ENCODE results near the gene CDC45. TPM values are rescaled to one million over a fixed set of nuclear protein-coding genes. Genes with fewer than 3 reads are reported as not detected.

The CDC45 gene
- total and polyA plus RNA-seq, 4 experiments from 2014 or later, result 0.53 to 0.64 (median 0.57) TPM; not detected in 1

- intact Hi-C loops (cut with micrococcal nuclease), result loop anchor here (1.0 kb wide), 1 partner anchor 135 kb away; no protein-coding TSS in a partner anchor
- Mint-ChIP-seq H3K27me3 (no peaks in the 10 kb centered on the region), H3K36me3 (no peaks in the 10 kb centered on the region), H3K4me1 (peaks cover 4 to 7% (median 6%) of the 10 kb centered on the region in 4 donors), H3K4me3 (no peak overlapping the region), H3K9me3 (no peaks in the 10 kb centered on the region), H3K27ac (peak overlapping the region in 3 of 7 donors; percentile 16 to 72 (median 55))
- no peak overlapping the region for H3K4me3 ChIP-seq (ENCODE audit: low read length in 2 of 2)
- H3K27ac ChIP-seq (ENCODE audit: low read depth, low read length), result no peak overlapping the region
- ChIA-PET CTCF (ENCODE audit: partially characterized antibody) (interaction anchor here (1.0 to 4.1 kb wide), 2 partner anchors 134 to 137 kb away, joined by 3 to 23 read pairs; no protein-coding TSS in a partner anchor), POLR2A (ENCODE audit: partially characterized antibody) (no interaction called here)
- H3K27me3 ChIP-seq (ENCODE audit: insufficient read depth, low read length), result no peaks in the 10 kb centered on the region
- no peaks in the 10 kb centered on the region for H3K9me3 ChIP-seq (ENCODE audit: control insufficient read depth in 1 of 2, low read length in 2 of 2)
- no peaks in the 10 kb centered on the region for H3K4me1 ChIP-seq (ENCODE audit: insufficient read depth, low read length)
- DNase-seq, result peak in 4 of 5 donors; percentile 16 to 36 (median 25)
- H3K36me3 ChIP-seq (ENCODE audit: insufficient read depth, low read length), result no peaks in the 10 kb centered on the region
Observed at GRCh38 chr22:19495562-19496323, 16.0 kb downstream of the CDC45 start.

- Mint-ChIP-seq H3K27ac (peak overlapping the region in 1 of 7 donors; percentile 72), H3K4me3 (no peak overlapping the region), H3K27me3 (no peaks in the 10 kb centered on the region), H3K36me3 (no peaks in the 10 kb centered on the region), H3K4me1 (peaks cover 4 to 7% (median 6%) of the 10 kb centered on the region in 4 donors), H3K9me3 (no peaks in the 10 kb centered on the region)
- Histone ChIP-seq H3K9me3 (ENCODE audit: control insufficient read depth in 1 of 2, low read length in 2 of 2) (no peaks in the 10 kb centered on the region), H3K4me1 (ENCODE audit: insufficient read depth, low read length) (no peaks in the 10 kb centered on the region), H3K4me3 (ENCODE audit: low read length in 2 of 2) (no peak overlapping the region), H3K36me3 (ENCODE audit: insufficient read depth, low read length) (no peaks in the 10 kb centered on the region), H3K27me3 (ENCODE audit: insufficient read depth, low read length) (no peaks in the 10 kb centered on the region), H3K27ac (ENCODE audit: low read depth, low read length) (no peak overlapping the region)
- intact Hi-C loops (cut with micrococcal nuclease), result loop anchor here (1.0 kb wide), 1 partner anchor 134 kb away; no protein-coding TSS in a partner anchor
- POLR2A ChIA-PET (ENCODE audit: partially characterized antibody), result no interaction called here
- CTCF ChIA-PET (ENCODE audit: partially characterized antibody), result interaction anchor here (1.0 to 4.1 kb wide), 2 partner anchors 134 to 136 kb away, joined by 3 to 23 read pairs; no protein-coding TSS in a partner anchor
- DNase-seq, result no peak
Observed at GRCh38 chr22:19496324-19496630, 16.6 kb downstream of the CDC45 start.

- Histone ChIP-seq H3K27ac (ENCODE audit: low read depth, low read length) (no peak overlapping the region), H3K4me3 (ENCODE audit: low read length in 2 of 2) (no peak overlapping the region), H3K36me3 (ENCODE audit: insufficient read depth, low read length) (no peaks in the 10 kb centered on the region), H3K27me3 (ENCODE audit: insufficient read depth, low read length) (no peaks in the 10 kb centered on the region), H3K9me3 (ENCODE audit: control insufficient read depth in 1 of 2, low read length in 2 of 2) (no peaks in the 10 kb centered on the region), H3K4me1 (ENCODE audit: insufficient read depth, low read length) (no peaks in the 10 kb centered on the region)
- Mint-ChIP-seq H3K4me1 (peaks cover 4 to 7% (median 6%) of the 10 kb centered on the region in 4 donors), H3K9me3 (no peaks in the 10 kb centered on the region), H3K4me3 (no peak overlapping the region), H3K27me3 (no peaks in the 10 kb centered on the region), H3K36me3 (no peaks in the 10 kb centered on the region), H3K27ac (no peak overlapping the region)
- DNase-seq, result no peak
- POLR2A ChIA-PET (ENCODE audit: partially characterized antibody), result no interaction called here
- CTCF ChIA-PET (ENCODE audit: partially characterized antibody), result no interaction called here
- intact Hi-C loops (cut with micrococcal nuclease), result no loop called here
Observed at GRCh38 chr22:19497245-19497644, 17.5 kb downstream of the CDC45 start.

- ChIA-PET CTCF (ENCODE audit: partially characterized antibody) (no interaction called here), POLR2A (ENCODE audit: partially characterized antibody) (no interaction called here)
- Histone ChIP-seq H3K9me3 (ENCODE audit: control insufficient read depth in 1 of 2, low read length in 2 of 2) (no peaks in the 10 kb centered on the region), H3K36me3 (ENCODE audit: insufficient read depth, low read length) (no peaks in the 10 kb centered on the region), H3K27ac (ENCODE audit: low read depth, low read length) (no peak overlapping the region), H3K4me3 (ENCODE audit: low read length in 2 of 2) (no peak overlapping the region), H3K4me1 (ENCODE audit: insufficient read depth, low read length) (no peaks in the 10 kb centered on the region), H3K27me3 (ENCODE audit: insufficient read depth, low read length) (no peaks in the 10 kb centered on the region)
- Mint-ChIP-seq H3K4me1 (peaks cover 4 to 7% (median 5%) of the 10 kb centered on the region in 4 donors), H3K27ac (peak overlapping the region in 1 of 7 donors; percentile 8), H3K4me3 (no peak overlapping the region), H3K36me3 (no peaks in the 10 kb centered on the region), H3K27me3 (no peaks in the 10 kb centered on the region), H3K9me3 (no peaks in the 10 kb centered on the region)
- no peak for DNase-seq
- intact Hi-C loops (cut with micrococcal nuclease), result no loop called here
Observed at GRCh38 chr22:19498154-19498865, 18.6 kb downstream of the CDC45 start.

GRCh38 chr22:19498866-19499190 lies 19.1 kb downstream of the CDC45 start:
- Mint-ChIP-seq H3K27ac (peak overlapping the region in 1 of 7 donors; percentile 8), H3K36me3 (no peaks in the 10 kb centered on the region), H3K4me3 (no peak overlapping the region), H3K9me3 (no peaks in the 10 kb centered on the region), H3K4me1 (peaks cover 4 to 7% (median 5%) of the 10 kb centered on the region in 4 donors), H3K27me3 (no peaks in the 10 kb centered on the region)
- ChIA-PET CTCF (ENCODE audit: partially characterized antibody) (no interaction called here), POLR2A (ENCODE audit: partially characterized antibody) (no interaction called here)
- Histone ChIP-seq H3K27ac (ENCODE audit: low read depth, low read length) (no peak overlapping the region), H3K36me3 (ENCODE audit: insufficient read depth, low read length) (no peaks in the 10 kb centered on the region), H3K9me3 (ENCODE audit: control insufficient read depth in 1 of 2, low read length in 2 of 2) (no peaks in the 10 kb centered on the region), H3K4me1 (ENCODE audit: insufficient read depth, low read length) (no peaks in the 10 kb centered on the region), H3K27me3 (ENCODE audit: insufficient read depth, low read length) (no peaks in the 10 kb centered on the region), H3K4me3 (ENCODE audit: low read length in 2 of 2) (no peak overlapping the region)
- intact Hi-C loops (cut with micrococcal nuclease), result no loop called here
- no peak for DNase-seq

GRCh38 chr22:19499236-19499879 lies 19.6 kb downstream of the CDC45 start:
- no peaks in the 10 kb centered on the region for H3K27me3 Mint-ChIP-seq
- ChIA-PET POLR2A (ENCODE audit: partially characterized antibody) (no interaction called here), CTCF (ENCODE audit: partially characterized antibody) (no interaction called here)
- DNase-seq, result no peak
- no peaks in the 10 kb centered on the region for H3K9me3 ChIP-seq (ENCODE audit: control insufficient read depth in 1 of 2, low read length in 2 of 2)
- intact Hi-C loops (cut with micrococcal nuclease), result no loop called here
- no peak overlapping the region for H3K4me3 Mint-ChIP-seq
- peak overlapping the region in 1 of 7 donors; percentile 73 for H3K27ac Mint-ChIP-seq
- peaks cover 4 to 7% (median 5%) of the 10 kb centered on the region in 4 donors for H3K4me1 Mint-ChIP-seq
- H3K36me3 Mint-ChIP-seq, result no peaks in the 10 kb centered on the region
- H3K4me1 ChIP-seq (ENCODE audit: insufficient read depth, low read length), result no peaks in the 10 kb centered on the region
- no peaks in the 10 kb centered on the region for H3K9me3 Mint-ChIP-seq
- no peaks in the 10 kb centered on the region for H3K27me3 ChIP-seq (ENCODE audit: insufficient read depth, low read length)
- H3K4me3 ChIP-seq (ENCODE audit: low read length in 2 of 2), result no peak overlapping the region
- H3K36me3 ChIP-seq (ENCODE audit: insufficient read depth, low read length), result no peaks in the 10 kb centered on the region
- no peak overlapping the region for H3K27ac ChIP-seq (ENCODE audit: low read depth, low read length)

- no peak for DNase-seq
- H3K27me3 ChIP-seq (ENCODE audit: insufficient read depth, low read length), result no peaks in the 10 kb centered on the region
- no peaks in the 10 kb centered on the region for H3K4me1 ChIP-seq (ENCODE audit: insufficient read depth, low read length)
- intact Hi-C loops (cut with micrococcal nuclease), result no loop called here
- ChIA-PET CTCF (ENCODE audit: partially characterized antibody) (no interaction called here), POLR2A (ENCODE audit: partially characterized antibody) (no interaction called here)
- H3K4me3 ChIP-seq (ENCODE audit: low read length in 2 of 2), result no peak overlapping the region
- Mint-ChIP-seq H3K36me3 (no peaks in the 10 kb centered on the region), H3K4me3 (no peak overlapping the region), H3K9me3 (no peaks in the 10 kb centered on the region), H3K27me3 (no peaks in the 10 kb centered on the region), H3K27ac (no peak overlapping the region), H3K4me1 (peaks cover 4 to 7% (median 5%) of the 10 kb centered on the region in 4 donors)
- no peak overlapping the region for H3K27ac ChIP-seq (ENCODE audit: low read depth, low read length)
- no peaks in the 10 kb centered on the region for H3K9me3 ChIP-seq (ENCODE audit: control insufficient read depth in 1 of 2, low read length in 2 of 2)
- no peaks in the 10 kb centered on the region for H3K36me3 ChIP-seq (ENCODE audit: insufficient read depth, low read length)
Observed at GRCh38 chr22:19499880-19500242, 20.1 kb downstream of the CDC45 start.
